HepG2 (cell line): ENCODE measurements around the gene UNCX. TPM values are rescaled to one million over a fixed set of nuclear protein-coding genes. Genes with fewer than 3 reads are reported as not detected.

Experiments used
- ATAC-seq: fragments of 200-7000 bp; cut with Tn5 transposase; 3 replicates; pipeline ENCODE4 v1.9.1; 2020; ENCODE audit warnings: mild to moderate bottlenecking, moderate library complexity
- BruUV-seq: library from RNA; stranded (reverse); fragments of 400-500 nt; replicated peaks from 2 replicates; lab custom pipeline; 2021; lab: Mats Ljungman, UMichigan
- CTCF ChIA-PET: fragments of 300-600 bp; formaldehyde crosslinking; extraction: SDS; loops from one replicate; lab custom pipeline; 2021; ENCODE audit warnings: low total read pairs, inconsistent platforms, low intra/inter-chr PET ratio; lab: Yijun Ruan, JAX
- POLR2A ChIA-PET: fragments of 350-600 bp; sonication (Branson Sonifier 250); formaldehyde crosslinking; loops from one replicate; lab custom pipeline; 2020; ENCODE audit warnings: antibody characterized with exemption, inconsistent platforms; lab: Yijun Ruan, JAX
- DNase-seq: peaks from one replicate; pipeline ENCODE4 v3.0.0-alpha.2; 2015; ENCODE audit warnings: low spot score
- FAIRE-seq: peaks from 3 replicates; lab custom pipeline; 2011; peaks lifted over from hg19 to GRCh38; lab: Jason Lieb, UNC
- H2AFZ ChIP-seq: one replicate; pipeline ENCODE4 v1.6.1; 2011; ENCODE audit warnings: low read length, inconsistent platforms
- H3K27ac ChIP-seq: fragments of 300-600 bp; 3 replicates; pipeline ENCODE4 v1.8.0; 2011; ENCODE audit warnings: mixed run types, mild to moderate bottlenecking, mixed read lengths, low read length, inconsistent platforms; ENCODE audit not compliant: insufficient read depth; ENCODE audit errors: extremely low read length
- H3K27me3 ChIP-seq, 2 experiments: fragments of 200-600 bp in 1 of 2; 2 replicates in 1 of 2; 3 replicates in 1 of 2; pipeline versions ENCODE4 v1.6.0 to v1.8.0; 2011; ENCODE audit warnings: low read length in 2 of 2, mild to moderate bottlenecking in 2 of 2, moderate library complexity in 2 of 2, inconsistent platforms in 1 of 2; ENCODE audit not compliant: insufficient read depth in 2 of 2, control insufficient read depth in 1 of 2
- H3K36me3 ChIP-seq, 2 experiments: fragments of 200-600 bp in 1 of 2; replicated peaks in 1 of 2; 2 replicates in 1 of 2; 3 replicates in 1 of 2; pipeline versions ENCODE4 v1.5.1 to v1.8.0; 2011; ENCODE audit warnings: low read length in 2 of 2, inconsistent platforms in 1 of 2; ENCODE audit not compliant: insufficient read depth in 2 of 2, control insufficient read depth in 1 of 2
- H3K4me1 ChIP-seq: 2 replicates; pipeline ENCODE4 v1.5.1; 2012; ENCODE audit warnings: low read length, inconsistent platforms; ENCODE audit not compliant: insufficient read depth
- H3K4me2 ChIP-seq: 2 replicates; pipeline ENCODE4 v1.6.0; 2011; ENCODE audit warnings: low read depth, low read length, inconsistent platforms
- H3K4me3 ChIP-seq, 3 experiments: fragments of 200-600 bp in 1 of 3; sonication (generic), shearing (Covaris generic) in 1 of 3; replicated peaks in 1 of 3; 2 replicates each; pipeline ENCODE4 v1.5.1; 2011 to 2016; ENCODE audit warnings: low read length in 3 of 3, inconsistent platforms in 2 of 3, low read depth in 2 of 3, mild to moderate bottlenecking in 2 of 3, control low read depth in 1 of 3, mixed read lengths in 1 of 3; ENCODE audit not compliant: insufficient read depth in 1 of 3
- H3K79me2 ChIP-seq: one replicate; pipeline ENCODE4 v1.6.1; 2011; ENCODE audit warnings: low read length, inconsistent platforms; ENCODE audit not compliant: insufficient read depth
- H3K9ac ChIP-seq: 2 replicates; pipeline ENCODE4 v1.6.0; 2011; ENCODE audit warnings: mild to moderate bottlenecking, low read depth, low read length, inconsistent platforms; ENCODE audit not compliant: insufficient read depth
- H3K9me3 ChIP-seq: 2 replicates; pipeline ENCODE4 v1.5.1; 2012; ENCODE audit warnings: mild to moderate bottlenecking, low read length
- H4K20me1 ChIP-seq: 2 replicates; pipeline ENCODE4 v1.6.0; 2011; ENCODE audit warnings: inconsistent platforms, mild to moderate bottlenecking, low read length, moderate library complexity; ENCODE audit not compliant: insufficient read depth
- AHR ChIP-seq: IDR thresholded peaks from 2 replicates; pipeline ENCODE4 v1.6.1; 2018; ENCODE audit warnings: missing genetic modification reagents, missing compliant biosample characterization
- CBX2 ChIP-seq, 2 experiments: fragments of 200-600 bp in 1 of 2; sonication (generic); formaldehyde crosslinking in 1 of 2; IDR thresholded peaks; 2 replicates each; pipeline versions ENCODE4 v1.7.0 to v1.8.1; 2018 to 2022; ENCODE audit warnings: low read depth in 2 of 2, low read length in 1 of 2, mild to moderate bottlenecking in 1 of 2, missing genetic modification reagents in 1 of 2
- DR1 ChIP-seq: sonication (generic); formaldehyde crosslinking; IDR thresholded peaks from 2 replicates; pipeline ENCODE4 v1.8.0; 2021; ENCODE audit warnings: mild to moderate bottlenecking, missing genetic modification reagents, inconsistent platforms
- ESRRA ChIP-seq: sonication (generic); formaldehyde crosslinking; IDR thresholded peaks from 2 replicates; pipeline ENCODE4 v1.5.1; 2020; ENCODE audit warnings: mild to moderate bottlenecking, low read depth, missing genetic modification reagents
- ETV6 ChIP-seq: sonication (generic); formaldehyde crosslinking; conservative IDR thresholded peaks from 2 replicates; pipeline ENCODE4 v1.4.0; 2020; ENCODE audit warnings: missing genetic modification reagents
- GABPA ChIP-seq, 2 experiments: IDR thresholded peaks; 2 replicates each; pipeline ENCODE4 v1.6.1; 2011 to 2016; ENCODE audit warnings: low read depth in 2 of 2, low read length in 1 of 2, missing biosample characterization in 1 of 2, missing genetic modification characterization in 1 of 2
- MTF2 ChIP-seq: sonication (generic); formaldehyde crosslinking; IDR thresholded peaks from 2 replicates; pipeline ENCODE4 v1.5.0; 2020; ENCODE audit warnings: missing genetic modification reagents, borderline replicate concordance
- NR0B2 ChIP-seq: sonication (generic); formaldehyde crosslinking; IDR thresholded peaks from 2 replicates; pipeline ENCODE4 v1.4.0; 2020; ENCODE audit warnings: mild to moderate bottlenecking, missing genetic modification reagents
- ZNF256 ChIP-seq: sonication (generic); formaldehyde crosslinking; conservative IDR thresholded peaks from 2 replicates; pipeline ENCODE4 v1.4.0; 2020; ENCODE audit warnings: missing genetic modification reagents
- ZNF276 ChIP-seq: sonication (generic); formaldehyde crosslinking; IDR thresholded peaks from 2 replicates; pipeline ENCODE4 v1.4.0; 2020; ENCODE audit warnings: mild to moderate bottlenecking, low read depth, missing genetic modification reagents
- ZNF296 ChIP-seq: sonication (generic); formaldehyde crosslinking; conservative IDR thresholded peaks from 2 replicates; pipeline ENCODE4 v1.5.0; 2020; ENCODE audit warnings: mild to moderate bottlenecking, missing genetic modification reagents
- ZNF530 ChIP-seq: sonication (generic); formaldehyde crosslinking; IDR thresholded peaks from 2 replicates; pipeline ENCODE4 v1.5.0; 2020; ENCODE audit warnings: low read depth, mild to moderate bottlenecking, missing genetic modification reagents
- WGBS: methylation state at CpG from one replicate; pipeline ENCODE4 v1.1.6; 2017; ENCODE audit warnings: low lambda C conversion rate; 5-methylcytosine and 5-hydroxymethylcytosine counted together
- in situ Hi-C: cut with HindIII; loops from 2 replicates; pipeline ENCODE4 v1.10.0; 2017; ENCODE audit warnings: low pct_unique_long_range_greater_than_20kb; ENCODE audit not compliant: extremely low pct_ligation_motif_present
- intact Hi-C: fragments of 100-400 bp; cut with micrococcal nuclease; formaldehyde crosslinking; loops from one replicate; pipeline ENCODE4 v1.10.0; 2022; ENCODE audit not compliant: unreplicated experiment
- polyA plus RNA-seq, 8 experiments: library from polyadenylated mRNA; depleted of rRNA in 3 of 8; stranded (reverse) in 7 of 8; unstranded in 1 of 8; fragments of >200 nt; fragmentation: Illumina TruSeq in 4 of 8; extraction: Trizol in 4 of 8; gene quantifications; 2 replicates each; pipeline versions ENCODE4 v1.2.1 to v1.2.3, GENCODE V29; 2011 to 2016; ENCODE audit warnings: low read depth in 4 of 8, missing spikeins in 1 of 8, mixed read lengths in 1 of 8; ENCODE audit not compliant: insufficient read depth in 1 of 8
- total RNA-seq, 5 experiments: library from RNA; depleted of rRNA; stranded (reverse); fragments of >200 nt; fragmentation: Illumina TruSeq; extraction: Trizol; gene quantifications; 2 replicates each; pipeline ENCODE4 v1.2.3, GENCODE V29; 2016; ENCODE audit warnings: low read depth in 1 of 5

The UNCX gene
- total and polyA plus RNA-seq, 2 of the 13 experiments (the other 11 are each of a cell fraction or from before 2014, with no cell fraction given) = not detected

GRCh38 chr7:1230411-1231213 is 2.1 kb upstream of the UNCX start (continued):
- no peak for TF ChIP-seq NR0B2
- TF ChIP-seq ESRRA (CRISPR knock-in tag) = no peak
- no peak for TF ChIP-seq GABPA (IDR thresholded peaks at IDR 0.05; ENCODE audit: low read depth, low read length)
- no peak for TF ChIP-seq GABPA (CRISPR knock-in tag; IDR thresholded peaks at IDR 0.05; ENCODE audit: low read depth)
- no peak for TF ChIP-seq CBX2 (IDR thresholded peaks at IDR 0.05; ENCODE audit: low read depth, low read length)
- no peak for TF ChIP-seq CBX2 (CRISPR knock-in tag; IDR thresholded peaks at IDR 0.05; ENCODE audit: low read depth)
- no peak for TF ChIP-seq AHR (CRISPR knock-in tag)
- TF ChIP-seq DR1 (CRISPR knock-in tag) = no peak
- no peak for TF ChIP-seq ZNF530 (CRISPR knock-in tag)
- TF ChIP-seq ETV6 = no peak
- TF ChIP-seq ZNF256 (CRISPR knock-in tag) = no peak

GRCh38 chr7:1231214-1232102 is 1.2 kb upstream of the UNCX start:
- no peak overlapping the region for H3K4me2 ChIP-seq
- ChIA-PET CTCF (no interaction called here), POLR2A (no interaction called here)
- 19% methylated on average over 28 of the region's 40 CpGs for WGBS
- no peaks in the 10 kb centered on the region for H3K4me1 ChIP-seq
- H4K20me1 ChIP-seq = 0 out of 2 replicates have a peak, but pooled peaks cover 4% of the 10 kb centered on the region
- H2AFZ ChIP-seq = no peak overlapping the region
- no peaks in the 10 kb centered on the region for H3K9me3 ChIP-seq
- DNase-seq = no peak
- in situ Hi-C loops = no loop called here
- TF ChIP-seq ZNF276 (CRISPR knock-in tag) (no peak), ZNF296 (CRISPR knock-in tag) (no peak), MTF2 (CRISPR knock-in tag) (peak; percentile 29; the same call in 1 of the 2 replicates)
- H3K9ac ChIP-seq = no peak overlapping the region
- no peak overlapping the region for H3K4me3 ChIP-seq
- peaks cover 17 to 75% of the 10 kb centered on the region in 2 experiments for H3K27me3 ChIP-seq
- FAIRE-seq = no peak
- no peaks in the 10 kb centered on the region for H3K36me3 ChIP-seq
- ATAC-seq = peak; percentile 24; the same call in 1 of the 3 replicates
- no TSS peak for BruUV-seq
- intact Hi-C loops = no loop called here
- H3K79me2 ChIP-seq = no peaks in the 10 kb centered on the region
- no peak overlapping the region for H3K27ac ChIP-seq
